ENCODE results near the gene MYL12A. TPM values are rescaled to one million over a fixed set of nuclear protein-coding genes. Genes with fewer than 3 reads are reported as not detected.

MYL12A gene
- total and polyA plus RNA-seq, 2 donors (not counting 3 experiments of a cell fraction or from before 2014, with no cell fraction given): 597 to 796 TPM

- FAIRE-seq: no peak
- H3K9ac ChIP-seq (replicated peaks; ENCODE audit: extremely low read depth, insufficient read depth, low read length): no peak overlapping the region
- no TSS peak for BruUV-seq (replicated peaks)
- H3K27ac ChIP-seq (ENCODE audit: insufficient read depth, low read depth, low read length): no peak overlapping the region
- POLR2A ChIA-PET: no interaction called here
- no peaks in the 10 kb centered on the region for H3K4me1 ChIP-seq (ENCODE audit: control insufficient read depth, extremely low read depth, insufficient read depth, low read length)
- H3K4me3 ChIP-seq (replicated peaks in 1 of 3; ENCODE audit: insufficient read depth in 1 of 3, low read depth in 1 of 3, low read length in 3 of 3): no peak overlapping the region
- H3K4me2 ChIP-seq (ENCODE audit: insufficient read depth, low read length): no peak overlapping the region
- CTCF ChIA-PET: interaction anchor here (0.7 to 1.2 kb wide), 2 partner anchors 10 to 93 kb away, joined by 3 read pairs; no protein-coding TSS in a partner anchor
- intact Hi-C loops (cut with micrococcal nuclease) (no loop called here), dilution Hi-C loops (cut with MboI; ENCODE audit: extremely low pct_ligation_motif_present, low sequenced_read_pairs) (no loop called here)
- TF ChIP-seq GATA2 (IDR thresholded peaks at IDR 0.05; ENCODE audit: insufficient read depth, insufficient read length, low read depth, low read length) (no peak), MAX (IDR thresholded peaks at IDR 0.05; ENCODE audit: insufficient read depth, insufficient read length) (no peak), JUN (IDR thresholded peaks at IDR 0.05; ENCODE audit: borderline replicate concordance, insufficient read depth, insufficient read length, low read depth) (no peak), MYC (IDR thresholded peaks at IDR 0.05; ENCODE audit: low read depth, low read length) (no peak), POLR2A (IDR thresholded peaks at IDR 0.05; ENCODE audit: low read depth, low read length) (no peak), CTCF (IDR thresholded peaks at IDR 0.05; ENCODE audit: extremely low read depth in 1 of 2, insufficient read depth in 1 of 2, low read depth in 1 of 2, low read length in 2 of 2) (no peak), POLR2AphosphoS5 (IDR thresholded peaks at IDR 0.05; ENCODE audit: insufficient read depth, low read depth, low read length) (no peak)
- H3K27me3 ChIP-seq (ENCODE audit: control insufficient read depth in 2 of 2, insufficient read depth in 2 of 2, low read length in 2 of 2): peaks cover 3 to 4% of the 10 kb centered on the region in 2 experiments
- H3K36me3 ChIP-seq (ENCODE audit: control insufficient read depth in 2 of 2, extremely low read depth in 1 of 2, insufficient read depth in 2 of 2, low read length in 2 of 2): no peaks in the 10 kb centered on the region
- no peak for DNase-seq (ENCODE audit: low read depth, low spot score)
- H3K9me1 ChIP-seq (replicated peaks; ENCODE audit: control insufficient read depth, extremely low read depth, insufficient read depth, low read length): no peaks in the 10 kb centered on the region
- no peaks in the 10 kb centered on the region for H4K20me1 ChIP-seq (replicated peaks; ENCODE audit: control insufficient read depth, extremely low read depth, insufficient read depth, low read length)
- H3K9me3 ChIP-seq (replicated peaks; ENCODE audit: control insufficient read depth, insufficient read depth, low read length): no peaks in the 10 kb centered on the region
- H3K79me2 ChIP-seq (ENCODE audit: control insufficient read depth, insufficient read depth, low read length): no peaks in the 10 kb centered on the region
- no peak overlapping the region for H2AFZ ChIP-seq (ENCODE audit: low read depth, low read length)
Observed at GRCh38 chr18:3221496-3221895, 26.1 kb upstream of the MYL12A start.
